HG03159 (cell line): ENCODE results near the gene IL34.

Source experiments
- ATAC-seq: cut with Tn5 transposase; IDR thresholded peaks from one replicate; pipeline ENCODE4 v1.9.1; 2021; ENCODE audit warnings: mild to moderate bottlenecking, moderate library complexity; ENCODE audit not compliant: unreplicated experiment

IL34 gene

DNA sequence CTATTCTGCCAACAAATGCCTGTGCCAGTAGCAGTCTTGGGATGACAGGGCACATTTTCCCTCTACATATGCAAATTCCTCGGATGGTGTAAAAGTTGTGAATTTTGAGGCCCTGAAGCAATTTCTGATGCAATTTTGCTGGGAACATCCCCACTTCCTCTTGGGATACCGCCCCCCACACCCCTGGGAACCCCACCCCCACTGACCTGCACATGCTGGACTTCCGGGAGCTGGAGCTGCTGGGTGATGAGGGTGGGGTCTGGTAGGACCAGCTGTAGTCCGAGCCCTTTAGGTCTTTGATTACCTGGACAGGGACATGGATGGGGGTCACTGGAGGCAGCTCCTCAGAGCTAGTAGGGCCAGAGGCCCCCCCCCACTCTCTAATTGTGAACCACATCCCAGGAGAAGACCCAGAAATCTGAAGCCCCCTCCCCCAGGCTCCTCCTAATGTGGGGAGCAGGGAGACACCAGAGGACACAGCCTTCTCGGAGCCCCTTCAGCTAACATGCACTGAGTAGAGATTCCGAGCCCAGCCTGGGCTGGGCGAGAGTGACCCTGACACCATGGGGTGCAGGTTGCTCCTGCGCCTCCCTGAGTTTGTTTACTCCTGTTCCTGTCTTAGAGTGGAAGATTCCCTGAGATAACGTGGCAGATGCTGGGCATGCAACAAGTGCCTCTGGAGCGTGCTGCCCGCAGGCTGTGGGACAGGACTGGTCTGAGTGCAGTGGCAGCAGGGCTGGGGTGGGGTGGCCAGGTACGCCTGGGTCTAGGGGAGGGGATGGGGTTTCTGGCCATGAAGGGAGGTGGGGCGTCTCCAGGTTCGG is 30.5 kb downstream of the IL34 start:
- no peak for ATAC-seq

- ATAC-seq: no peak
Observed at GRCh38 chr16:70677499-70678120, 31.3 kb downstream of the IL34 start.

DNA sequence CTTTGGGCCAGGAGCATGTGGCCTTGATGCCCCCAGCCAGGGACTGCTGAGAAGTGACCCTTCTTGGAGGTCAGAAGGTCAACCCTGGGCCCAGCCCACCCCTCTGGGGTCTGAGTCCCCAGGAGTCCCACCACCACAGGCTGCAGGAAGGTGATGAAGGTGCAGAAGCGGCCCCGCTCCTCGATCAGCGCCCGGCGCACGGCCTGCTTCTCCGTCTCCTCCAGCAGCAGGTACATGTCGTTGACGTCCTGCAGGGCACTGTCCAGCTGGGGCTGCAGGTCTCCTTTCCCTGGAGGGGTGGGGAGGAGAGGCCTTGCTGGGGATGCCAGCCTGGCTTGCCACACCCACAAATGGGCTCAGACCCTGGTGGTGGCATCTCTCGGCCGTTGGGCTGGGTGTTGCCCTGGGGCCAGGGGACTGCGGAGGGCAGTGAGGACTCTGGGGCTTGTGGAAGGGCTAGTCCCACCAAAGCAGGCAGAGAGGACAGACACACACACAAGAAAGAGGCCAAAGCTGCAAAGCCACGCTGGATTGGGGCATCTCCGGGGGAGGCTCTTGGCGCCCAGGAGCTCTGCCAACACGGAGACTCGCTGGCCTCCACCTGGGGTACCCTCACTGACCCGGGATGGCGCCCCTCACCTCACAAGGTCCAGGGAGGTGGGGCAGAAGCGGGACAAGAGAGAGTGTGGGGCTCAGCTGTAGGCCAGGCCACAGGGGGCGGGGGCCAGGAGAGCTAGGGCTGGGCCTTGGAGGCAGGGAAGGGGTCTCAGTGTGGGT is 31.9 kb downstream of the IL34 start:
- ATAC-seq: no peak

- no peak for ATAC-seq
Observed at GRCh38 chr16:70678898-70679670, 32.7 kb downstream of the IL34 start.

DNA sequence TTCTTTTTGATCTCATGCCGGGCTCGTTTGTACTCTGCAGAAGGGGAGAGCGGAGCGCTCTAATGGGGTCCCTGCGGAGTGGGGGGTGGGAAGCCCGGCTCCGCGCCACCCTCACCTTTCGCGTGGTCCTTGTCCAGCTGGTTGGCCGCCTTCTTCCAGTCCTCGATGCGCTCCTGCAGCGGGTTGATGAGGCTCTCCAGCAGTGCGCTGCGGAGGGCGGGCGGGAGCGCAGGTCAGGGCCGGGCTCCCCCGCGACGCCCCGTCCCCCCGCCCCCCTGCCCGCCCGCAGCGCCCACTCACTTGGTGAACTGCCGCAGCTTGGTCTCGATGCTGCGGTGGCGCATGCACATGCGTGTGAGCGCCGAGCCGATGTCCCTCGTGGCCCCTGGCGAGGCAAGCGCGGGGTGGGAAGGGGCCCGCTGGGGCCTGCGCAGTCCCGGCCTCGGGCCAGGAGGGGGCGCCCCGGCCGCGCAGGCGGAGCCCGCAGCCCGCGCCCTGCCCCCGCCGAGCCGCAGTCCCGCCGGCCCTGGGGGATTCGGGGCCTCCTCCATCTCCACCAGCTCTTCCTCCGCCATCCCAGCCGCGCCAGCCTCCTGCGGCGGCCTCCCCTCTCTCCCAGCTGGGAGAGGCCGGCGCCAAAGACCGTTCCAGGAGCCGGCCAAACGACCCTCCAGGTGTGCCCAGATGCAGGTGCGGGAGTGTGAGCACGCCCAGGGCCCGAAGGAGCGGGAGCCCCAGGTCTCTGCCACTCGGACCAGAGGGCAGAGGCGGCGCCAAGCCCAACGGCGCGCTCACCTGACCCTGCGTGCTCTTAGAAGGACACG is 33.5 kb downstream of the IL34 start:
- no peak for ATAC-seq

- ATAC-seq: no peak
Observed at GRCh38 chr16:70680495-70681381, 34.4 kb downstream of the IL34 start.

DNA sequence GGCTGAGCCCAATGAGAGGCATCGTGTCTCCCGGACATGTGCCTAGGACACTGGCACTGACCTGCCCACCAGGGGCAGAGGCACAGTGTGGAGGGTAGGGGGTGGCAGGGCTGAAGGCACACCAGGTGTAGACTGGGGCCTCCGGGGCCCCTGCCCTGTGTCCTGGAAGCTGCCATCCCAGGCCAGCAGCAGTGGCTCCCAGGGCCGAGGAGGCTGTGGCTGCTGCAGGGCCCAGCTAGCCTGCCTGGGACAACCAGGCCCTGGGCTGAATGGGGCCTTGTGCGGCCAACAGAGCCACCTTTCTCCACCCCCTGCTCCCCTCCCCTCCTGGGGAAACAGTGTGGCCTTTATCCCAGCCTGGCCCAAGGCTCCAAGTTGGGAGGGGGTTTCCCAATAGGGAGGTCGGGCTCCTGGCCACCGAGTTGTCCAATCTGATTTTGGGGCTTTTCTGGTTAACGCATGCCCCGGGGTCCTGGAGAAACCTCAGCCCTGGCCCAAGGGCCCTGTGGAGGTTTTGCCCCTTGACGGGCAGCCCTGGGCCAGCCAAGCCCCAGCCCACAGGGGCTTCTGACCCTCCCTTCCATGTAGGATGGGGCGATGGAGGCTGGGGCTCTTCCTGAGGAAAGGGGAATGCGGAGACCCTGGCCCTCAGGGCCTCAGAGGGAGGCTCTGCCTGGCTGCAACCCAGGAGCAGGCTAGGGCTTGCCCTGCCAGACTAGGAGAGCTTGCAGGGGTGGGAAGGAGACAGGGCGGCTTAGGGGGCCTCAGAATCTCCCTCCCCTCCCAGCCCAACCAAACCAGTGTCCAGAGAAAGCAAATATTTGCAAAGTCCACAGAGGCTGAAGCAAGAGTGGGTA is 35.3 kb downstream of the IL34 start:
- no peak for ATAC-seq

DNA sequence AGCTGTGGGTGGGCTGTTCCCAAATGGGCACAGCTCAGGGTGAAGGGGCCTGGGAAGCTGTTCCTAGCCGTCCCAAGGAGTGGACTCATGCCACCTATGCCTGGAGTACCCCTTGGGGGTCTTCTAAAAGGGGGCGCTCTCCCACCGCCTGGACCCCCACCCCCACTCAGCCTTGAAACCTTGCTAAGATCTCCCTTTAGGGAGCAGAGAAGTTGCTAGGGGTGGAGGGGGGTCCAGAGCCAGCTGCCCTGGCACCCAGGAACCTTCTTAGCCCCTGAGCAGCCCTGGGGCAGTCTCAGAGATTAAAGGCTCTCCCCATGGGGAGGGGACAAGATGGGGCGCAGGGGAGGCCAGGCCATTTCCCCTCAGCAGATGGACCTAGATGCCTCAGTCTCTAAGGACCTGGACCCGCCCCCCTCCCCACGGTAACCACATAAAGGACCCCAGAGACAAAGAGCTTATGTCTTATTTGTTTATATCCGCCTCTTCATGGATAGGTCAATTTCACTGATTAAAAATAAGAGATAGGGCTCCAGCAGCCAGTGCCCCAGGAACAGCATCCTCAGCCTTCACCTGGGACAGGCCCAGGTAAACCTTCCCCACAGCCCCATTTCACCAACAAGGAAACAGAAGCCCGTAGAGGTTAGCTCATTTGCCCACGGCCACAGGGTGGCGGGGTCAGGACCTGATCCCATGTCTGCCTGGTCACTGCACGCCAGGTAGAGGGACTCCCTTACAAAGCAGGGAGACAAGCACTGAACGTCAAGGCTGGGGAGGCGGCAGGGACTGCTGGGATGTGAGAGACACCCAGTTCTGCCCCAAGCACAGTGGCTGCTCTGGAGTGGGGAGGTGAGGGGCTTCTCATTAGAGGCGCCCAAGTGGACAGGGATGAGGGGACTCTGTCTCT is 36.1 kb downstream of the IL34 start:
- ATAC-seq: no peak

DNA sequence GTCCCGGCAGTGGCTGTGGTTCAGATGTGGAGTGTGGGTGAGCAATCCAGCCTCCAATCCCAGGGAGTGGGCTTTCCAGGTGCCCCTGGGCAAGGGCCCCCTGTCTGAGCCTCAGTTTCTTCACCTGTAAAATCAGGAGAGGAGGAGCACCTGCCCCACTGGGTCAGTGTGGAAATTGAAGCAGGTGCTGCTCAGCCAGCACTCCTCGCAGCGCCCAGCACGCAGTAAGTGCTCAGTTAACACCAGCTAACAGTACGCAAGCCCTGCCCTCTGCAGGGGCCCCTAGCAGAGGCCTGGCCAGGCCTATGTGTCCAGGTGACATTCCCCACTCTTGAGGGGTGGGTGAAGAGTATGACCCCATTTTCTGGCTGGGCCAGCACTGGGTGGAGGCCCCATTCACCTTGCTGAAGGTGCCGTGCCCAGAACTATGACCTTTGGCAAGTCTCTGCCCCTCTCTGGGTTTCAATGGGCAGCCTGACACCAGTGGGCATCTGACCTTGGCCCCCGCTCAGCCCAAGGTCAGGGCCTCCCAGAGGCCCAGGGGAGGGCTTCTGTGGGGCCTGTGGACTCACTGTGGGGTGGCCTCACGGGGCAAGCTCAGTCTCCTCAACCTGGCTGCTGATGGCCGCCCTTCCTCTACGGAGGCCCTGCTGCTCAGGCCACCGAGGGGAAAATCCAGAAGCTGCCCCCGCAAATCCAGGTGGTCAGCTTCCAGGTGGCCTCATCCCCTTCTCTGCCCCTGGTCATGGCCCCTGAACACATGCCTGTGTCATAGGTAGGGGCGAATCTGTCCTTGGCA is 37.0 kb downstream of the IL34 start:
- no peak for ATAC-seq

DNA sequence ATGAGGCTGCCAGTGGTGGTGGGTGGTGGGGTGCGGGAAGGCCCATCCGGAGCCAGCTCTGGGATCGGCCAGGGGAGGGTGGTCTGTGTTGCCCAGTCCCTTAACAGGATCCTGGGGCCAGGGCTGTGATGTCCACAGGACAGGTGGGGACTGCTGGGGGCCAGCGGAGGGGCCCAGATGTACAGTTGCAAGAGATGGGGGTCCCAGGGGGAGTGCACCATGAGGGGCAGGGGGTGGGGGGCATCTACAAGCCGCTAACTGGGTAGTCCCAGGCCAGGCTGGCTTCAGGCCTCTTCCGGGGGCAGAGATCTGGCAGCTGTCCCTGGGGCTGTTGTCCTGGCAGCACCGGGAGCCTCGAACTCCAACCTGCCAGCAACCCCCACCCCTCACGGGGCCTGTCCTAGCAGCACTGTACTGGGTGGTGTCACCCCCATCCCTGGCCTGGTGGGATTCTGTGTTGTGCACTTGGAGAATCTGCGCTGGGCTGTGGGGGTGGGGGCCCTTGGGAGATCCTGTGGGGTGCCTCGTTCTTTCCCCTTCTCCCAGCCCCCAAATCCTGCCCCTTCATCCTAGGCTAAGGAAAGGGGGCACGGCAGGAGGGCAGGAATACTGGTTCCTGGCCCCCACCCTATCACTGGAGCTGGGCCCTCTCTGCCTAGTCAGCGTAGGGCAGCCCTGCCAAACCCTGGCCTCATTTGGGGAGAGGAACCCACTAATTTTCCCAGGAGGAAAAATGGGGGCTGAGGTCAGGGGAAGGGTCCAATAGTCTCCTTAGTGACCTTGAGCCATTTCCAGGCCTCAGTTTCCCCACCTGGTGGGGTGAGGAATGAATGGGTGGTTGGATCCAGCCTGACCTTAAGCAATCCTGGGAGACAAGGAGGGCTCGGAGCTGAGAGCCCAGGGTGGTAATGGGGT is 38.0 kb downstream of the IL34 start:
- no peak for ATAC-seq

DNA sequence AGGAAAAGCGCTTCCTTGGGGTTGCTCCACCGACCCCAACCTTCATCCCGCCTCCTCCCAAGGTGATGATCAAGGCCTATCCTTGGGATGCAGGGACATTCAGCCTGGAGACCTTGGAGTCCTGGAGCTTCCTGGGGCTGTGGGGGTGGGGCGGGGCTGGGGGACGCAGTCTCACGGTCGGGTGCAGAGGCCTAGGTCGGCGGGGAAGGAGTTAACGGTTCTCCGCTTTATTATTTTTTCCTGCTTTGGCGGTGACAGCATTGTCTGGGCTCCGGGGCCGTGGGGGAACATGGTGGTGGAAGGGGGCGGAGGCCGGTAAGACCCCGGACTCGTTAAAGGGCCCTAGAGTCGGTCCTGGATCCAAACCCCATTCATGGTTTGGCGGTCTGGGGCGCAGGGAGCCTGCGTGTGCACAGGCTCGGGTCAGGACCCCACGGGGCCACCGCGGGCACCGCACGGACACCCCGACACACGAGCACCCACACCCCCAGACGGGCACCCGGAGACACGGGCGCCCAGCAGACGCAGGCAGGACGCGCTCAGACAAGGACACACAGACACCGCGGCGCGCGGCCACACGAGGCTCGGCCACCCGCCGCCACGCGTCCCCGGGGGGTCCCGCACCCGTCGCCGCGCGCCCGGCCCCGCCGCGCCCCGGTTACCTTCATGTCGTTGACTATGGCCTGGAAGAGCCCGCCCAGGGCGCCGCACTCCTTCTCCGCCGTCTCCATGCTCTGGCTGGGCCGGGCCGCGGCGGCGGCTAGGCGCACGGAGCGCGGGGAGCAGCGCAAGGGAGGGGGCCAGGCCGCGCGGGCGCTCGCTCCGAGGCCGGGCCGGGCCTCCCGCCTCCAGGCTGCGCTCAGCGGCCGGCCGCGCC is 38.9 kb downstream of the IL34 start:
- ATAC-seq: no peak

DNA sequence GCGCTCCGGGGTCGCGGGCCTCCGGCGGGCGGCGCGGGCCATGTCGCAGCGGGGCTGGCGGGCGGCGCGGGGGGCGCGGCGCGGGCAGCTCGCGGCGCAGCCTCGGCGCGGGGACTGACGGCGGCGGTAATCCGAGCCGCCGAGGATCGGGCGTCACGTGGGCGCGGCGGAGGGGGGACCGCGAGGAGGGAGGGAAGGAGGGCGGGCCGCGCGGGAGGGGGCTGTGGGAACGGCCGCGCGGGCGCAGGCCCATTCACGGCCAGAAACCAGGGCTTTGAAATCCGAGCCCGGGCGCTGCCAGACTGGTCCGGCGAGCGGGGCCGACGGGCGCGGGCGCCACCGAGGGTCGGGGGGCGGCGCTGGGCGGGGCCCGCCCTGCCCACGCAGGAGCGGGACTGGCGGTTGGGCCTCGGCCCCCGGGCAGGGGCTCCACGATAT is 39.6 kb downstream of the IL34 start, which contains the start of gene MTSS2:
MTSS2 (minus strand) TSS at position 116 of the 438 bp plus-strand sequence. CDS start 262 bp downstream, outside the sequence.
- ATAC-seq: no peak

- no peak for ATAC-seq
Observed at GRCh38 chr16:70686376-70687101, 40.2 kb downstream of the IL34 start.
